IMR-90 (cell line): Measurements from ENCODE around the gene ZNF597.

Experiments
- BHLHE40 ChIP-seq: fragments of 150-350 bp; IDR thresholded peaks from 2 replicates; pipeline ENCODE4 v1.6.1; 2016; ENCODE audit warnings: mild to moderate bottlenecking, low read depth, low read length
- CEBPB ChIP-seq: IDR thresholded peaks from 2 replicates; pipeline ENCODE4 v1.6.1; 2012; ENCODE audit warnings: low read depth, low read length, improper control_type of control experiment
- CHD1 ChIP-seq: IDR thresholded peaks from 2 replicates; pipeline ENCODE4 v1.6.1; 2012; ENCODE audit warnings: low read depth, low read length, improper control_type of control experiment
- CTCF ChIP-seq: conservative IDR thresholded peaks from 2 replicates; pipeline ENCODE4 v1.5.1; 2012; ENCODE audit warnings: mild to moderate bottlenecking, low read depth, low read length, improper control_type of control experiment
- ELK1 ChIP-seq: fragments of 150-350 bp; IDR thresholded peaks from 2 replicates; pipeline ENCODE4 v1.6.1; 2016; ENCODE audit warnings: low read depth, mild to moderate bottlenecking, low read length, moderate library complexity, borderline replicate concordance
- FOS ChIP-seq: fragments of 150-350 bp; IDR thresholded peaks from 2 replicates; pipeline ENCODE4 v1.6.1; 2016; ENCODE audit warnings: low read depth, low read length
- MXI1 ChIP-seq: IDR thresholded peaks from 2 replicates; pipeline ENCODE4 v1.6.1; 2012; ENCODE audit warnings: low read depth, mild to moderate bottlenecking, low read length, moderate library complexity, borderline replicate concordance
- NFE2L2 ChIP-seq: fragments of 150-350 bp; IDR thresholded peaks from 2 replicates; pipeline ENCODE4 v1.6.1; 2016; ENCODE audit warnings: low read depth, mild to moderate bottlenecking, low read length
- POLR2A ChIP-seq: IDR thresholded peaks from 2 replicates; pipeline ENCODE4 v1.6.1; 2012; ENCODE audit warnings: mild to moderate bottlenecking, low read depth, low read length
- RAD21 ChIP-seq: IDR thresholded peaks from 2 replicates; pipeline ENCODE4 v1.6.1; 2012; ENCODE audit warnings: low read length, improper control_type of control experiment
- RCOR1 ChIP-seq: IDR thresholded peaks from 2 replicates; pipeline ENCODE4 v1.6.1; 2012; ENCODE audit warnings: mild to moderate bottlenecking, low read length, improper control_type of control experiment; ENCODE audit not compliant: insufficient replicate concordance
- RFX5 ChIP-seq: IDR thresholded peaks from 2 replicates; pipeline ENCODE4 v1.8.0; 2012; ENCODE audit warnings: low read depth, mild to moderate bottlenecking, low read length, moderate library complexity
- SMC3 ChIP-seq: fragments of 150-350 bp; IDR thresholded peaks from 2 replicates; pipeline ENCODE4 v1.6.1; 2016; ENCODE audit warnings: low read depth, mild to moderate bottlenecking, antibody characterized with exemption, low read length, moderate library complexity
- USF2 ChIP-seq: fragments of 150-350 bp; IDR thresholded peaks from 2 replicates; pipeline ENCODE4 v1.6.1; 2017; ENCODE audit warnings: mild to moderate bottlenecking, antibody characterized with exemption, low read length, low read depth

DNA sequence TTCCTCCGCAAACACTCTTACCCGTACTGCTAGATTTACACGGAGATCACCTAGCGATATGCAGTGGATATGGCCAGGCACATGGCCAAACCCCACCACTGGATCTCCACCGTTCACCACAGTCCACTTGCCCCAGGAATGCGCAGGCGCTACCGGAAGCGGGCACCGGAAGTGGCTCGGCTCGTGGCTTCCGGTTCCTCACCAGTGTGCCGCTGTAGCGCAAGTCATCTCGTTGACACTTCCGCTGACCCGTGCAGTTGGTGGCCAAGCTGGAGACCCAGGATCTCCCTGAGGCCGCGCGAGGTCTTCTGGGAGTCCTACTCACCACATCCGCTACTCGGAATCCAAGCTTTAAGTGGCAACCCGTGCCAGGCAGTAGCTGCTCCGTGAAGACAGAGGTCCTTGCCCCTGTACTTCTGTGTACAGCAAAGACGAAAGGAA lies 11.5 kb downstream of the ZNF597 start:
- TF ChIP-seq CTCF, result no peak
- no peak for TF ChIP-seq SMC3
- TF ChIP-seq POLR2A, result no peak
- no peak for TF ChIP-seq CEBPB
- no peak for TF ChIP-seq FOS
- no peak for TF ChIP-seq RAD21
- no peak for TF ChIP-seq ELK1
- TF ChIP-seq RFX5, result no peak
- no peak for TF ChIP-seq MXI1
- TF ChIP-seq NFE2L2, result no peak
- no peak for TF ChIP-seq RCOR1
- no peak for TF ChIP-seq BHLHE40
- TF ChIP-seq CHD1, result no peak
- no peak for TF ChIP-seq USF2
